HCT116 (cell line): ENCODE measurements around the gene CNN3. TPM values are rescaled to one million over a fixed set of nuclear protein-coding genes. Genes with fewer than 3 reads are reported as not detected.

Experiments
- ATAC-seq: fragments of 200-7000 bp; cut with Tn5 transposase; 2 replicates; pipeline ENCODE4 v1.9.1; 2020; ENCODE audit warnings: mild to moderate bottlenecking, moderate library complexity
- BruUV-seq: library from RNA; stranded (reverse); fragments of 400-500 nt; replicated peaks from 2 replicates; lab custom pipeline; 2021; lab: Mats Ljungman, UMichigan
- CTCF ChIA-PET: fragments of 300-600 bp; sonication (Branson Sonifier 250); formaldehyde crosslinking; loops from one replicate; lab custom pipeline; 2021; ENCODE audit warnings: antibody characterized with exemption; lab: Charles Lee
- POLR2A ChIA-PET: fragments of 300-600, 350-600 bp; sonication (Branson Sonifier 250); formaldehyde crosslinking; loops from one replicate; lab custom pipeline; 2021; ENCODE audit warnings: antibody characterized with exemption; lab: Charles Lee
- RAD21 ChIA-PET, 2 experiments: fragments of 300-600 bp; sonication (Branson Sonifier 250); formaldehyde crosslinking; loops; one replicate each; lab custom pipeline; 2023; ENCODE audit warnings: low total read pairs in 2 of 2; ENCODE audit not compliant: uncharacterized antibody in 2 of 2, unreplicated experiment in 2 of 2, low non-redundant PET in 1 of 2; lab: Charles Lee
- DNase-seq: peaks from one replicate; pipeline ENCODE4 v3.0.0-alpha.2; 2010; ENCODE audit warnings: low read depth, low spot score
- H2AFZ ChIP-seq: fragments of 200-600 bp; shearing (Covaris generic), sonication (generic); 2 replicates; pipeline ENCODE4 v1.6.1; 2017; ENCODE audit warnings: low read depth, mixed run types, mixed read lengths, antibody characterized with exemption, low read length; ENCODE audit not compliant: poor library complexity, severe bottlenecking
- H3K27ac ChIP-seq: 2 replicates; pipeline ENCODE4 v1.5.1; 2012; ENCODE audit warnings: low read depth, low read length
- H3K27me3 ChIP-seq: fragments of 200-600 bp; sonication (generic); 2 replicates; pipeline ENCODE4 v1.6.1; 2016; ENCODE audit warnings: mixed run types, low read length, mixed read lengths; ENCODE audit not compliant: insufficient read depth
- H3K36me3 ChIP-seq, 2 experiments: fragments of 200-500 bp in 1 of 2; fragments of 200-600 bp in 1 of 2; sonication (Bioruptor generic) in 1 of 2; sonication (generic) in 1 of 2; 2 replicates each; pipeline versions ENCODE4 v1.5.1 to v1.6.1; 2014 to 2016; ENCODE audit warnings: low read length in 2 of 2, inconsistent platforms in 1 of 2, mixed read lengths in 1 of 2, mixed run types in 1 of 2; ENCODE audit not compliant: insufficient read depth in 2 of 2, control insufficient read depth in 1 of 2
- H3K4me1 ChIP-seq, 2 experiments: fragments of 200-600 bp in 1 of 2; sonication (generic) in 1 of 2; 2 replicates each; pipeline versions ENCODE4 v1.5.1 to v1.6.1; 2012 to 2017; ENCODE audit warnings: low read length in 2 of 2, inconsistent platforms in 1 of 2, mild to moderate bottlenecking in 1 of 2, mixed read lengths in 1 of 2, mixed run types in 1 of 2, moderate library complexity in 1 of 2; ENCODE audit not compliant: insufficient read depth in 2 of 2, control insufficient read depth in 1 of 2
- H3K4me2 ChIP-seq: fragments of 200-600 bp; sonication (generic); 2 replicates; pipeline ENCODE4 v1.6.1; 2017; ENCODE audit warnings: mixed run types, low read length, mixed read lengths
- H3K4me3 ChIP-seq, 2 experiments: fragments of 200-600 bp in 1 of 2; sonication (generic) in 1 of 2; replicated peaks in 1 of 2; 2 replicates each; pipeline ENCODE4 v1.5.1; 2011 to 2016; ENCODE audit warnings: low read length in 2 of 2, control low read depth in 1 of 2, low read depth in 1 of 2, mild to moderate bottlenecking in 1 of 2, mixed read lengths in 1 of 2, mixed run types in 1 of 2
- H3K79me2 ChIP-seq: fragments of 200-600 bp; sonication (generic); 2 replicates; pipeline ENCODE4 v1.6.1; 2017; ENCODE audit warnings: mild to moderate bottlenecking, mixed run types, low read length, moderate library complexity, mixed read lengths; ENCODE audit not compliant: insufficient read depth
- H3K9ac ChIP-seq: fragments of 200-600 bp; sonication (generic); 2 replicates; pipeline ENCODE4 v1.6.1; 2016; ENCODE audit warnings: low read length, mixed read lengths
- H3K9me2 ChIP-seq: fragments of 200-600 bp; sonication (generic), shearing (Covaris generic); 2 replicates; pipeline ENCODE4 v1.6.1; 2017; ENCODE audit warnings: mixed run types, mild to moderate bottlenecking, moderate library complexity; ENCODE audit not compliant: insufficient read depth
- H3K9me3 ChIP-seq, 2 experiments: fragments of 200-500 bp in 1 of 2; fragments of 200-600 bp in 1 of 2; sonication (Bioruptor generic) in 1 of 2; sonication (generic) in 1 of 2; 2 replicates each; pipeline ENCODE4 v1.6.1; 2014 to 2017; ENCODE audit warnings: low read length in 2 of 2, mixed read lengths in 2 of 2, inconsistent platforms in 1 of 2, low read depth in 1 of 2, mild to moderate bottlenecking in 1 of 2, mixed run types in 1 of 2, moderate library complexity in 1 of 2; ENCODE audit not compliant: control insufficient read depth in 1 of 2, insufficient read depth in 1 of 2
- H4K20me1 ChIP-seq: fragments of 200-600 bp; sonication (generic), shearing (Covaris generic); 2 replicates; pipeline ENCODE4 v1.6.1; 2017; ENCODE audit warnings: mixed run types, mild to moderate bottlenecking, moderate library complexity; ENCODE audit not compliant: insufficient read depth
- CEBPB ChIP-seq: IDR thresholded peaks from 2 replicates; pipeline ENCODE4 v1.6.1; 2012; ENCODE audit warnings: low read depth
- EGR1 ChIP-seq: IDR thresholded peaks from 2 replicates; pipeline ENCODE4 v1.6.1; 2012; ENCODE audit warnings: low read depth
- EZH2 ChIP-seq: fragments of 200-600 bp; sonication (generic); IDR thresholded peaks from 2 replicates; pipeline ENCODE4 v1.6.1; 2017; ENCODE audit warnings: antibody characterized with exemption, mixed run types
- EZH2phosphoT487 ChIP-seq: fragments of 200-600 bp; IDR thresholded peaks from 2 replicates; pipeline ENCODE4 v1.6.1; 2018; ENCODE audit warnings: antibody characterized with exemption, borderline replicate concordance
- POLR2AphosphoS5 ChIP-seq: IDR thresholded peaks from 2 replicates; pipeline ENCODE4 v1.6.1; 2011; ENCODE audit warnings: mild to moderate bottlenecking, low read depth, low read length, moderate library complexity
- RAD21 ChIP-seq: IDR thresholded peaks from 2 replicates; pipeline ENCODE4 v1.6.1; 2012; ENCODE audit warnings: low read depth, mild to moderate bottlenecking
- SP1 ChIP-seq: IDR thresholded peaks from 2 replicates; pipeline ENCODE4 v1.6.1; 2012; ENCODE audit warnings: low read depth
- SRF ChIP-seq: IDR thresholded peaks from 2 replicates; pipeline ENCODE4 v1.6.1; 2012; ENCODE audit warnings: low read depth
- TCF7L2 ChIP-seq: IDR thresholded peaks from 2 replicates; pipeline ENCODE4 v1.7.0; 2011; ENCODE audit warnings: borderline replicate concordance, inconsistent platforms; ENCODE audit not compliant: insufficient read depth, insufficient read length; ENCODE audit errors: extremely low read depth
- YY1 ChIP-seq: IDR thresholded peaks from 2 replicates; pipeline ENCODE4 v1.6.1; 2011; ENCODE audit warnings: low read length, low read depth, moderate library complexity, mild to moderate bottlenecking; ENCODE audit not compliant: insufficient replicate concordance; ENCODE audit errors: extremely low read depth
- ZBTB33 ChIP-seq: IDR thresholded peaks from 2 replicates; pipeline ENCODE4 v1.6.1; 2011; ENCODE audit warnings: mild to moderate bottlenecking, low read length, moderate library complexity; ENCODE audit not compliant: insufficient replicate concordance; ENCODE audit errors: extremely low read depth
- ZFX ChIP-seq: fragments of 450-650 bp; IDR thresholded peaks from 2 replicates; pipeline ENCODE4 v1.6.1; 2017
- ZNF274 ChIP-seq: fragments of 200-500 bp; sonication (Bioruptor generic); IDR thresholded peaks from 2 replicates; pipeline ENCODE4 v1.6.1; 2014; ENCODE audit warnings: mild to moderate bottlenecking, low read depth, low read length, inconsistent platforms
- intact Hi-C: fragments of 100-400 bp; cut with micrococcal nuclease; formaldehyde crosslinking; loops from 2 replicates; pipeline ENCODE4 v1.10.0; 2022
- total RNA-seq: library from RNA; stranded (reverse); gene quantifications from one replicate; pipeline ENCODE4 v1.2.1, GENCODE V29; 2021; ENCODE audit not compliant: unreplicated experiment

Gene CNN3
- total RNA-seq, 1 experiment from 2014 or later = 109 TPM

GRCh38 chr1:94961582-94961981 is 34.7 kb upstream of the CNN3 start:
- Histone ChIP-seq H3K9me2 (no peaks in the 10 kb centered on the region), H3K9me3 (no peaks in the 10 kb centered on the region), H3K4me2 (no peak overlapping the region), H3K79me2 (no peaks in the 10 kb centered on the region), H2AFZ (no peak overlapping the region), H3K27me3 (no peaks in the 10 kb centered on the region), H3K9ac (no peak overlapping the region)
- RAD21 ChIA-PET = no interaction called here
- intact Hi-C loops = no loop called here
- DNase-seq = no peak
- TF ChIP-seq SRF (no peak), TCF7L2 (no peak), CEBPB (no peak), EZH2 (no peak), EGR1 (no peak), EZH2phosphoT487 (no peak), ZNF274 (no peak), ZFX (no peak), SP1 (no peak), ZBTB33 (no peak), POLR2AphosphoS5 (no peak), YY1 (no peak), RAD21 (no peak)
- TF ChIP-seq, all 23 proteins: peak for 0
- no peaks in the 10 kb centered on the region for H4K20me1 ChIP-seq
- no peak overlapping the region for H3K27ac ChIP-seq
- no peaks in the 10 kb centered on the region for H3K36me3 ChIP-seq
- no TSS peak for BruUV-seq
- no peaks in the 10 kb centered on the region for H3K4me1 ChIP-seq
- no peak overlapping the region for H3K4me3 ChIP-seq
- no peak for ATAC-seq
- POLR2A ChIA-PET = no interaction called here
- CTCF ChIA-PET = interaction anchor here (1.2 kb wide), 1 partner anchor 108 kb away, joined by 3 read pairs; no protein-coding TSS in a partner anchor
